Astrocyte of the cerebellum (primary cell): ENCODE data around the gene TMBIM6.

ENCODE experiments used
- DNase-seq: peaks from one replicate; pipeline ENCODE4 v3.0.0-alpha.2; 2011; ENCODE audit warnings: low read depth
- H3K4me3 ChIP-seq: 2 replicates; pipeline ENCODE4 v1.5.1; 2011; ENCODE audit warnings: mild to moderate bottlenecking, low read depth, low read length, moderate library complexity
- in situ Hi-C: cut with HindIII; loops from 2 replicates; pipeline ENCODE4 v1.10.0; 2017; ENCODE audit warnings: low sequenced_read_pairs
- TF ChIP-seq, protein P1 (sequence below): IDR thresholded peaks from 2 replicates; pipeline ENCODE4 v1.5.1; 2012; ENCODE audit warnings: low read length, low read depth, moderate library complexity, mild to moderate bottlenecking; ENCODE audit errors: missing control alignments

The TMBIM6 gene

DNA sequence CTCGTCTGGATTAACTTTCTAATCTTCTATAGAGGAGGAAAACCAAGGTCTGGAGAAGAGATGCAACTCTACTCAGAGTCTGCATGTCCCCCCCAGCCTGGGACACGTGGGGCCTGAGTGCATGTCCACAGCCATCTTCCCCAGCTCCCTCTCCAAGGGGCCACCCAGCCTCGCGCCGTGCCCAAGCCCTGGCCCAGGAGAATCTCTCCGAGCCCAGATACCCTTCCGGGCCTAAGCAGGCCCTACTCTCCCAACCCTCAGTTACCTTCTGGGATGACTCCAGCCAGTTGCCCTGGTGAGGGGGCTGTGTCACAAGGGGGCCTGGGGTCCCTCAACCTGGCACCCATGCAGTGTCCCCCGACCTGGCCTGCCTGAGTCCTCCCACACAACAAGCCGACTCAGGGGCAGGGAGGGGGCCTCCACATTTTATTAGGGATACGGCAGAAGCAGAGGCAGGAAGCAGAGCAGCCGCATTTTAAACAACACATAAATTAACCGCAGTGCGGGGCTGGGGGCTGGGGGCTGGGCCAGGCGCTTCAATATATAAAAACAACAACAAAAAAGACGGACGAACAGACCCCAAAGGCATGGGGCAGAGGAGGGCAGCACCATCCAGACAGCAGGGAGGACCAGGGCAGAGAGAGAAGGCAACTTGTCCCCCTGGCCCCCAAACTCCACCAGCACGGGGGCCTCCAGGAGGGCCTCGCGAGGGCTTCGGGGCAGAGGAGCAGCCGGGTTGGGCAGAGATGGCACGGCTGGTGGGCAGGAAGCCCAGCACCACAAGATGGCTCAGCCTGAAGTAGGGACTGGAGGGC, 49.6 kb downstream of the TMBIM6 start:
- in situ Hi-C loops: no loop called here
- TF ChIP-seq, protein P1, sequence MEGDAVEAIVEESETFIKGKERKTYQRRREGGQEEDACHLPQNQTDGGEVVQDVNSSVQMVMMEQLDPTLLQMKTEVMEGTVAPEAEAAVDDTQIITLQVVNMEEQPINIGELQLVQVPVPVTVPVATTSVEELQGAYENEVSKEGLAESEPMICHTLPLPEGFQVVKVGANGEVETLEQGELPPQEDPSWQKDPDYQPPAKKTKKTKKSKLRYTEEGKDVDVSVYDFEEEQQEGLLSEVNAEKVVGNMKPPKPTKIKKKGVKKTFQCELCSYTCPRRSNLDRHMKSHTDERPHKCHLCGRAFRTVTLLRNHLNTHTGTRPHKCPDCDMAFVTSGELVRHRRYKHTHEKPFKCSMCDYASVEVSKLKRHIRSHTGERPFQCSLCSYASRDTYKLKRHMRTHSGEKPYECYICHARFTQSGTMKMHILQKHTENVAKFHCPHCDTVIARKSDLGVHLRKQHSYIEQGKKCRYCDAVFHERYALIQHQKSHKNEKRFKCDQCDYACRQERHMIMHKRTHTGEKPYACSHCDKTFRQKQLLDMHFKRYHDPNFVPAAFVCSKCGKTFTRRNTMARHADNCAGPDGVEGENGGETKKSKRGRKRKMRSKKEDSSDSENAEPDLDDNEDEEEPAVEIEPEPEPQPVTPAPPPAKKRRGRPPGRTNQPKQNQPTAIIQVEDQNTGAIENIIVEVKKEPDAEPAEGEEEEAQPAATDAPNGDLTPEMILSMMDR: no peak
- H3K4me3 ChIP-seq: no peak overlapping the region
- no peak for DNase-seq

DNA sequence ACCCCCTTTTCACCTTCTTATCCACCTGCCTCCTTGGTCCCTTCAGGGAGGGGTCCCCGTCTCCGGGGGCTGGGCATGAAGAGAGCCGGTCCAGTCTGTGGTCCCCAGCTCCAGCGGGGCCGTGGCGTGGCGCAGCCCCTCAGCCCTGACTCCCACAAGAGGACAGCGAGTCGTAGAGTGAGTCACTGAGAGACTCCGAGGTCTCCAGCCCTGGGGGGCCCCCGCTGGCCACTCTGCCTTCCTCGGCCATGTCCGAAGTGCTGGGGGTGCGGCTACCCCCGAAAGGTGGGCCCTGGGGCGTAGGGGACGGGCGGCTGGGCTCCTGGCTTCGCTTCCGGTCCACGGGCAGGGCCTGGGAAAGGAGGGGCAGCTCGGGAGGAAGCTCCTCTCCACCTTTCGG, 50.3 kb downstream of the TMBIM6 start:
- DNase-seq: no peak
- in situ Hi-C loops: no loop called here
- no peak overlapping the region for H3K4me3 ChIP-seq
- TF ChIP-seq, protein P1: no peak

DNA sequence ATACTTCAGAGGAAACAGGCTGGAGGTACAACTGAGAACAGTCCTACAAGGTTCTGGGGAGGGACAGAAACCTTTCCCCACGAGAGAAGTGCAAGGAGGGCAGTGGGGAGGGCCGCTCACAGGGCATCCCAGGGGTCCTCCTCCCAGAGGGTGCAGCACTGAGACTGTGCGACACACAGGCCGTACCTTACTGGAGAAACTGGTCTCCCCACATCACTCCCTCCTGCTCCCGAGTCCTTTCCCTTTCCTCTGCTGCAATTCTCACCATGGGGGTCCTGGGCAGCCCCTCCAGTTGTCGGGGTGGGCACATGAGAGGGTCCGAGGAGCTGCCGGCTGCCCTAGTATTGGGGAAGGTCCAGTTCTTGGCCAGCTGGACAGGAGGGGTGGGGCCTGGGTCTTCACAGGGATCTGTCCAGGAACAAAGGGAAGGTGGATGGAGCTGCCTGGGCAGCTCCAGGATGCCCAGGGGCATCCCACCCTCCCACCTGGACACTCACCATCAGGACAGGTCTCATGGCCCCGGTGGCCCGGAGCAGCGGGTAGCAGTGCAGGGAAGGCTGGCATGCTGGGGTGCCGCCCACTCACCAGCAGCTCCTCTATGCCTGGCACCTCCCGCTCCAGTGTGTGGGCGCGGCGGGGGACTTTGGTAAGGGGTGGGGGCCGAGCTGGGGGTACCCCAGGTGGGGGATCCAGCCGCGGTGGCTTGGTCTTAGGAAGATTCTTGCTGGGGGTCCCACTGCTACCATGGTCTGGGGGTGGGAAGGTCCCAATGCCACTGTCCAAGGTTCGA, 51.0 kb downstream of the TMBIM6 start:
- in situ Hi-C loops: no loop called here
- H3K4me3 ChIP-seq: no peak overlapping the region
- no peak for DNase-seq
- TF ChIP-seq, protein P1: no peak

DNA sequence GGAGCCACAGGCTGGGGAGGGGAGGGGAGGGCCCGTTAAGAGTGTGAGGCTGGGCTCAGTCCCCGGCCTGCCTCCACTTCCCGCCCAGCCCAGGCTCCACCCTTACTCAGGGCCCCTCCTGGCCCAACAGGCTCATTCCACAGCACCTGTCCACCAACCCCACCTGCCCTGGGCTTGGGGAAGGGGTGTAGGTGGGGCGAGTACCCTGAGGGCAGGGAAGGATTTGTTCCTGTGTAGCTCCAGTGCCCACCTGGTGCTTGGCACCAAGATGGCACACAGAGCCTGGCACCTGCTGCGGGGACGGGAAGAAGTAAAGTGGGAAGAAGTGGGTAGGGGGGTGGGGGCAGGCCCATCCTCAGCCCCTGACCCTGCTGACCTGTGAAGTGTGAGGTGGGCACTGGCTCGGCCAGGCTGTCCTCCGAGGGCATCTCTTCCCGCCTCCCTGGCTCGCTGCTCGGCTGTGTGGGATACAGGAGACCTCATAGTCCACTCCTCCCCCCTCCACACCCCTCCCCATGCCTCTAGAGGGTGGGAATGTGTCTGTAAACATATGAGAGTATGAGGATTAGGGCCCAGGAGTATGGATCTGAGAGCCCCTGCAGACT, 51.7 kb downstream of the TMBIM6 start:
- in situ Hi-C loops: no loop called here
- TF ChIP-seq, protein P1: no peak
- no peak for DNase-seq

DNA sequence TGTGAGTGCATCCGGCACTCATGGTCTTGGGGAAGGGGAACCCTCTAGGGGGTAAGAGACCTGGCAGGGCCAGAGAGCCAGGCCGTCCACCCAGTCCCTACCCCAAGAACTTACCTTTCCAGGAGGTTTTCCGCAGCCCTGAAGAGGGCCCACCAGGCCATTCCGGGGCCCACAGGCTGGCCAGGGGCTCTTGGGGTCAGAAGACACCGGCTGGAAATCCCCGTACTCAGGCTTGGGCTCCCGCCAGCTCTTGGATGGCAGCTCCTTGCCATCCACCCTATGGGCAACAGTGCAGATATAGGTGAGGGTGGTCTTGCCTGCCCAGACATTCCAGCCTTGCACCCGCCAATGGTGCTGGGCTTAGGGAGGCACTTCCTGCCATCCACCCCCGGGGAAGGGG, 52.3 kb downstream of the TMBIM6 start:
- DNase-seq: no peak
- no peak overlapping the region for H3K4me3 ChIP-seq
- TF ChIP-seq, protein P1: no peak
- in situ Hi-C loops: no loop called here

More for the DNA sequence above, 51.7 kb downstream of the TMBIM6 start:
- no peak overlapping the region for H3K4me3 ChIP-seq

DNA sequence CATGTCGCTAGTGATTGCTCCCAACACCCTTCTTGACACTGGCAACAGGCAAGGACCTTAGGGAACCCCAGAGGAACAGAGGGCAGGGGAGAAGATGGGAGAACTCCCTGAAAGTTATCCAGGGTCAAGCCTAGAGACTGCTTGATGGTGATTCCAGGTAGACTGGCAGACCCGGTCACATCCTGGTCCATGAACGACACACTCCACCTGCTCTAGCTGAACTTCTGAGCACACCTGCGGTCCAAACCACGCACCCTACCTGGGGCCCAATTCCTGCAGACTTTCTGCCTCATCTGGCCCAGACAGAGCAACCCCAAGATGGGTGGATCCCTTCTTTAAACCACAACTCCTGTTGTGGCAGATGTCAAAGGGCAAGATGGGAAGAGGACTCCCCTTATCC, 52.7 kb downstream of the TMBIM6 start:
- no peak for DNase-seq
- H3K4me3 ChIP-seq: no peak overlapping the region
- TF ChIP-seq, protein P1: no peak
- in situ Hi-C loops: no loop called here
